HepG2 (cell line): ENCODE results near the gene LRP10. TPM values are rescaled to one million over a fixed set of nuclear protein-coding genes. Genes with fewer than 3 reads are reported as not detected.

Source experiments
- DNMT1 ChIP-seq: sonication (generic); formaldehyde crosslinking; IDR thresholded peaks from 2 replicates; pipeline ENCODE4 v1.5.1; 2020; ENCODE audit warnings: mild to moderate bottlenecking, missing genetic modification reagents
- DR1 ChIP-seq: sonication (generic); formaldehyde crosslinking; IDR thresholded peaks from 2 replicates; pipeline ENCODE4 v1.8.0; 2021; ENCODE audit warnings: mild to moderate bottlenecking, missing genetic modification reagents, inconsistent platforms
- DZIP1 ChIP-seq: sonication (generic); formaldehyde crosslinking; IDR thresholded peaks from 2 replicates; pipeline ENCODE4 v1.5.0; 2020; ENCODE audit warnings: mild to moderate bottlenecking, missing genetic modification reagents
- GMEB1 ChIP-seq: sonication (generic); formaldehyde crosslinking; IDR thresholded peaks from 2 replicates; pipeline ENCODE4 v1.5.1; 2020; ENCODE audit warnings: missing genetic modification reagents, mild to moderate bottlenecking, borderline replicate concordance
- HOXA9 ChIP-seq: sonication (generic); formaldehyde crosslinking; IDR thresholded peaks from 2 replicates; pipeline ENCODE4 v1.8.1; 2022; ENCODE audit warnings: missing genetic modification reagents, mild to moderate bottlenecking, moderate library complexity, borderline replicate concordance
- MED1 ChIP-seq: sonication (generic); formaldehyde crosslinking; IDR thresholded peaks from 2 replicates; pipeline ENCODE4 v1.4.0; 2020; ENCODE audit warnings: missing genetic modification reagents
- MIER3 ChIP-seq: IDR thresholded peaks from 2 replicates; pipeline ENCODE4 v1.6.1; 2016; ENCODE audit warnings: missing compliant biosample characterization, borderline replicate concordance
- MXI1 ChIP-seq: IDR thresholded peaks from 3 replicates; pipeline ENCODE4 v1.6.1; 2012; ENCODE audit warnings: low read depth, low read length, inconsistent platforms, borderline replicate concordance
- RCOR2 ChIP-seq: IDR thresholded peaks from 2 replicates; pipeline ENCODE4 v1.6.1; 2016; ENCODE audit warnings: missing biosample characterization, missing genetic modification reagents
- SRY ChIP-seq: sonication (generic); formaldehyde crosslinking; IDR thresholded peaks from 2 replicates; pipeline ENCODE4 v1.8.0; 2022; ENCODE audit warnings: mild to moderate bottlenecking, missing genetic modification reagents
- ZNF253 ChIP-seq: sonication (generic); formaldehyde crosslinking; IDR thresholded peaks from 2 replicates; pipeline ENCODE4 v1.8.0; 2022; ENCODE audit warnings: mild to moderate bottlenecking, missing genetic modification reagents, borderline replicate concordance
- ZNF329 ChIP-seq: sonication (generic); formaldehyde crosslinking; IDR thresholded peaks from 2 replicates; pipeline ENCODE4 v1.9.0; 2021; ENCODE audit warnings: low read depth, mild to moderate bottlenecking, missing genetic modification reagents
- ZNF343 ChIP-seq: sonication (generic); formaldehyde crosslinking; IDR thresholded peaks from 2 replicates; pipeline ENCODE4 v1.4.0; 2020; ENCODE audit warnings: mild to moderate bottlenecking, missing genetic modification reagents
- ZNF431 ChIP-seq: sonication (generic); formaldehyde crosslinking; IDR thresholded peaks from 2 replicates; pipeline ENCODE4 v1.9.0; 2022; ENCODE audit warnings: missing genetic modification reagents, low read depth, mild to moderate bottlenecking, borderline replicate concordance
- ZNF512B ChIP-seq: sonication (generic); formaldehyde crosslinking; IDR thresholded peaks from 2 replicates; pipeline ENCODE4 v1.5.1; 2020; ENCODE audit warnings: missing genetic modification reagents, mild to moderate bottlenecking, borderline replicate concordance
- ZNF614 ChIP-seq: IDR thresholded peaks from 2 replicates; pipeline ENCODE4 v1.6.1; 2018; ENCODE audit warnings: missing biosample characterization, missing genetic modification reagents, inconsistent platforms, borderline replicate concordance
- ZNF790 ChIP-seq: sonication (generic); formaldehyde crosslinking; IDR thresholded peaks from 2 replicates; pipeline ENCODE4 v1.8.0; 2022; ENCODE audit warnings: missing genetic modification reagents, mild to moderate bottlenecking, borderline replicate concordance
- ZSCAN20 ChIP-seq: sonication (generic); formaldehyde crosslinking; IDR thresholded peaks from 2 replicates; pipeline ENCODE4 v1.4.0; 2020; ENCODE audit warnings: missing genetic modification reagents, mild to moderate bottlenecking, borderline replicate concordance
- ZSCAN25 ChIP-seq: sonication (generic); formaldehyde crosslinking; IDR thresholded peaks from 2 replicates; pipeline ENCODE4 v1.8.0; 2022; ENCODE audit warnings: mild to moderate bottlenecking, missing genetic modification reagents
- polyA plus RNA-seq, 8 experiments: library from polyadenylated mRNA; depleted of rRNA in 3 of 8; stranded (reverse) in 7 of 8; unstranded in 1 of 8; fragments of >200 nt; fragmentation: Illumina TruSeq in 4 of 8; extraction: Trizol in 4 of 8; gene quantifications; 2 replicates each; pipeline versions ENCODE4 v1.2.1 to v1.2.3, GENCODE V29; 2011 to 2016; ENCODE audit warnings: low read depth in 4 of 8, missing spikeins in 1 of 8, mixed read lengths in 1 of 8; ENCODE audit not compliant: insufficient read depth in 1 of 8
- total RNA-seq, 5 experiments: library from RNA; depleted of rRNA; stranded (reverse); fragments of >200 nt; fragmentation: Illumina TruSeq; extraction: Trizol; gene quantifications; 2 replicates each; pipeline ENCODE4 v1.2.3, GENCODE V29; 2016; ENCODE audit warnings: low read depth in 1 of 5
- TF ChIP-seq, protein P1 (sequence below): sonication (generic); formaldehyde crosslinking; IDR thresholded peaks from 2 replicates; pipeline ENCODE4 v1.5.0; 2020; ENCODE audit warnings: missing genetic modification reagents

LRP10 gene
- total and polyA plus RNA-seq, 2 of the 13 experiments (the other 11 are each of a cell fraction or from before 2014, with no cell fraction given): 16.9 to 45.2 TPM

GRCh38 chr14:22829661-22830442, 41.7 kb upstream of the LRP10 start, which contains the start of gene MRPL52 (continued):
- TF ChIP-seq DZIP1 (CRISPR knock-in tag) (0 out of 2 replicates have a peak, but pooled peaks have one; percentile 71), SRY (peak; percentile 97), ZSCAN20 (CRISPR knock-in tag) (peak; percentile 79; the same call in 1 of the 2 replicates), ZNF512B (CRISPR knock-in tag) (0 out of 2 replicates have a peak, but pooled peaks have one; percentile 28), ZNF343 (CRISPR knock-in tag) (peak; percentile 95), RCOR2 (CRISPR knock-in tag) (0 out of 2 replicates have a peak, but pooled peaks have one; percentile 68), ZNF614 (CRISPR knock-in tag) (peak; percentile 55; the same call in 1 of the 2 replicates), ZSCAN25 (no peak), GMEB1 (CRISPR knock-in tag) (peak; percentile 93), MIER3 (no peak), ZNF329 (CRISPR knock-in tag) (peak; percentile 78), ZNF790 (peak; percentile 72), DNMT1 (no peak), MXI1 (peak; percentile 89; the same call in 2 of the 3 replicates), MED1 (peak; percentile 28; the same call in 1 of the 2 replicates), HOXA9 (CRISPR knock-in tag) (no peak), ZNF253 (CRISPR knock-in tag) (peak; percentile 89; the same call in 1 of the 2 replicates), ZNF431 (CRISPR knock-in tag) (0 out of 2 replicates have a peak, but pooled peaks have one; percentile 18), DR1 (CRISPR knock-in tag) (no peak)
- TF ChIP-seq, protein P1, sequence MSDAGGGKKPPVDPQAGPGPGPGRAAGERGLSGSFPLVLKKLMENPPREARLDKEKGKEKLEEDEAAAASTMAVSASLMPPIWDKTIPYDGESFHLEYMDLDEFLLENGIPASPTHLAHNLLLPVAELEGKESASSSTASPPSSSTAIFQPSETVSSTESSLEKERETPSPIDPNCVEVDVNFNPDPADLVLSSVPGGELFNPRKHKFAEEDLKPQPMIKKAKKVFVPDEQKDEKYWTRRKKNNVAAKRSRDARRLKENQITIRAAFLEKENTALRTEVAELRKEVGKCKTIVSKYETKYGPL (CRISPR knock-in tag): no peak; the same call in 1 of the 2 replicates
